Endothelial cell of umbilical vein (primary cell): ENCODE measurements around the gene POLR3A. TPM values are rescaled to one million over a fixed set of nuclear protein-coding genes. Genes with fewer than 3 reads are reported as not detected.
A peak's percentile ranks its signal among the peaks of the same experiment; 100 is the strongest.

ENCODE experiments used
- BruUV-seq: library from RNA; stranded (reverse); fragments of 400-500 nt; replicated peaks from 2 replicates; lab custom pipeline; 2021; lab: Mats Ljungman, UMichigan
- CTCF ChIA-PET: fragments of 300-600, 350-600 bp; sonication (Branson Sonifier 250); formaldehyde crosslinking; loops from one replicate; lab custom pipeline; 2021; ENCODE audit warnings: antibody characterized with exemption, inconsistent platforms; lab: Charles Lee
- POLR2A ChIA-PET: fragments of 300-600, 350-600 bp; sonication (Branson Sonifier 250); formaldehyde crosslinking; loops from one replicate; lab custom pipeline; 2021; ENCODE audit warnings: antibody characterized with exemption, inconsistent platforms; lab: Charles Lee
- DNase-seq: peaks from one replicate; pipeline ENCODE4 v3.0.0-alpha.2; 2011; ENCODE audit warnings: low read depth, low spot score
- FAIRE-seq: peaks from 2 replicates; lab custom pipeline; 2011; peaks lifted over from hg19 to GRCh38; lab: Jason Lieb, UNC
- H2AFZ ChIP-seq: 2 replicates; pipeline ENCODE4 v1.6.0; 2012; ENCODE audit warnings: low read depth, low read length, control low read depth, inconsistent platforms
- H3K27ac ChIP-seq: 2 replicates; pipeline ENCODE4 v1.5.1; 2011; ENCODE audit warnings: low read depth, mild to moderate bottlenecking, control low read depth, low read length, moderate library complexity; ENCODE audit not compliant: insufficient read depth
- H3K27me3 ChIP-seq, 2 experiments: 2 replicates each; pipeline versions ENCODE4 v1.6.0 to v1.6.1; 2011; ENCODE audit warnings: low read length in 2 of 2, mixed read lengths in 1 of 2; ENCODE audit not compliant: control insufficient read depth in 2 of 2, insufficient read depth in 2 of 2
- H3K36me3 ChIP-seq, 2 experiments: 2 replicates in 1 of 2; 3 replicates in 1 of 2; pipeline ENCODE4 v1.5.1; 2011; ENCODE audit warnings: low read length in 2 of 2, mild to moderate bottlenecking in 1 of 2, moderate library complexity in 1 of 2; ENCODE audit not compliant: control insufficient read depth in 2 of 2, insufficient read depth in 2 of 2; ENCODE audit errors: extremely low read depth in 1 of 2
- H3K4me1 ChIP-seq: 3 replicates; pipeline ENCODE4 v1.5.1; 2011; ENCODE audit warnings: mild to moderate bottlenecking, low read length; ENCODE audit not compliant: control insufficient read depth, insufficient read depth; ENCODE audit errors: extremely low read depth
- H3K4me2 ChIP-seq: 2 replicates; pipeline ENCODE4 v1.6.1; 2011; ENCODE audit warnings: low read length, control low read depth, mixed read lengths; ENCODE audit not compliant: insufficient read depth
- H3K4me3 ChIP-seq, 3 experiments: fragments of 200-600 bp in 1 of 3; sonication (generic), shearing (Covaris generic) in 1 of 3; replicated peaks in 1 of 3; 2 replicates each; pipeline ENCODE4 v1.5.1; 2011 to 2016; ENCODE audit warnings: control low read depth in 3 of 3, low read length in 3 of 3, mild to moderate bottlenecking in 2 of 3, inconsistent platforms in 1 of 3, low read depth in 1 of 3, moderate library complexity in 1 of 3; ENCODE audit not compliant: insufficient read depth in 1 of 3
- H3K79me2 ChIP-seq: 2 replicates; pipeline ENCODE4 v1.6.0; 2012; ENCODE audit warnings: low read length, inconsistent platforms; ENCODE audit not compliant: control insufficient read depth, insufficient read depth
- H3K9ac ChIP-seq: replicated peaks from 2 replicates; pipeline ENCODE3; 2011; ENCODE audit warnings: low read length, control low read depth; ENCODE audit not compliant: insufficient read depth; ENCODE audit errors: extremely low read depth
- H3K9me1 ChIP-seq: replicated peaks from 3 replicates; pipeline ENCODE4 v1.6.0; 2011; ENCODE audit warnings: mild to moderate bottlenecking, low read length; ENCODE audit not compliant: control insufficient read depth, insufficient read depth; ENCODE audit errors: extremely low read depth
- H3K9me3 ChIP-seq: replicated peaks from 2 replicates; pipeline ENCODE4 v1.5.1; 2012; ENCODE audit warnings: low read length, inconsistent platforms; ENCODE audit not compliant: control insufficient read depth, insufficient read depth
- H4K20me1 ChIP-seq: replicated peaks from 2 replicates; pipeline ENCODE3; 2011; ENCODE audit warnings: mild to moderate bottlenecking, low read length; ENCODE audit not compliant: control insufficient read depth, insufficient read depth; ENCODE audit errors: extremely low read depth
- CTCF ChIP-seq, 2 donors: IDR thresholded peaks; 1 replicate in 1 of 2; 2 replicates in 1 of 2; pipeline ENCODE4 v1.5.1; 2011; ENCODE audit warnings: low read length in 2 of 2, mild to moderate bottlenecking in 2 of 2, moderate library complexity in 2 of 2, control low read depth in 1 of 2, inconsistent platforms in 1 of 2, low read depth in 1 of 2; ENCODE audit not compliant: insufficient read depth in 1 of 2; ENCODE audit errors: extremely low read depth in 1 of 2
- FOS ChIP-seq: IDR thresholded peaks from 2 replicates; pipeline ENCODE4 v1.6.1; 2011; ENCODE audit warnings: mild to moderate bottlenecking, low read length, moderate library complexity, borderline replicate concordance; ENCODE audit not compliant: insufficient read depth
- GATA2 ChIP-seq: IDR thresholded peaks from 2 replicates; pipeline ENCODE4 v1.7.0; 2011; ENCODE audit warnings: low read depth, mild to moderate bottlenecking, moderate library complexity, mixed read lengths, low read length; ENCODE audit not compliant: insufficient read length, insufficient read depth
- MYC ChIP-seq: IDR thresholded peaks from one replicate; pipeline ENCODE4 v1.6.1; 2011; ENCODE audit warnings: mild to moderate bottlenecking, low read depth, low read length
- POLR2A ChIP-seq: IDR thresholded peaks from 2 replicates; pipeline ENCODE4 v1.6.1; 2012; ENCODE audit warnings: low read depth, mild to moderate bottlenecking, control low read depth, low read length
- dilution Hi-C: fragments of 300-500 bp; cut with MboI; formaldehyde crosslinking; loops from one replicate; pipeline ENCODE4 v1.15.0; 2019; ENCODE audit warnings: low sequenced_read_pairs; ENCODE audit not compliant: extremely low pct_ligation_motif_present
- intact Hi-C: fragments of 100-400 bp; cut with micrococcal nuclease; formaldehyde crosslinking; loops from one replicate; pipeline ENCODE4 v1.10.0; 2022
- polyA plus RNA-seq, 4 experiments: library from polyadenylated mRNA; depleted of rRNA in 3 of 4; stranded (reverse) in 3 of 4; unstranded in 1 of 4; fragments of >200 nt; gene quantifications; 2 replicates each; pipeline versions ENCODE4 v1.2.1 to v1.2.3, GENCODE V29; 2011 to 2012; ENCODE audit warnings: missing spikeins in 1 of 4
- total RNA-seq: library from RNA; stranded (reverse); gene quantifications from 2 replicates; pipeline ENCODE4 v1.2.3, GENCODE V29; 2021
- TF ChIP-seq, protein P1 (sequence below): IDR thresholded peaks from 2 replicates; pipeline ENCODE4 v1.6.1; 2011; ENCODE audit not compliant: insufficient read depth, insufficient read length

The POLR3A gene
- total and polyA plus RNA-seq, 2 donors (not counting 3 experiments of a cell fraction or from before 2014, with no cell fraction given) = 9.5 to 25.3 TPM

DNA sequence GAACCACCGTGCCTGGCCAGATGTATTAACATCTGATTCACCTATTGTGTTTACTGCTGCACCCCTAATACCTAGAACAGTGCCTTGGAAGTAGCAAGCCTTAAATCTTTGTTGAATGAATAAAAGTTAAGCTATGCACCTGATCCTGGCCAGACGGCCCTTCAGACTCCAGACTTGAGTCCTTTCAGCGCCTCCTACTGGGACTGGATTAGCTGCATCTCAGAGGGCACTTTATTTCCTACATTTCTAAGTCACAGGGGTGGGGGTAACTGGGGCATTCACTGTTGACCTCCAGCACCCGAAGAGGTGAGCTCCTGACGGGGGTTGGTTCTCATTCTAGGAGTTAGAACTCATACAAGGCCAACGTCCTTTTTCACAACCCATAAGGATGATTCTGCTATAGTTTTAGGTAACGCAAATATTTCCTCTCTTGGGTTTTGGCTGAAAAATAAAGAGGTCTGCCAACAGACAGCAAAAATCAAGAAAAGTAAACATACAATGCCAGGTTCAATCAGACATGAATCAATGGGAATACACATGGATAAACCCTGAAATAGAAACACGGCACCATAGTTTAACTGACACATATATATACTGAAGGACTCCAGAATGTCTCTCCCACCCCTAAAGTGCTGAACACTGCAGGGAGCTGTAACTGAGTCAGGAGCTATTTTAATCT lies 54.8 kb downstream of the POLR3A start:
- H4K20me1 ChIP-seq = no peaks in the 10 kb centered on the region
- ChIA-PET POLR2A (no interaction called here), CTCF (interaction anchor here (0.6 to 2.9 kb wide), 8 partner anchors 9 to 138 kb away, joined by 3 to 21 read pairs (median 4); no protein-coding TSS in a partner anchor)
- H3K4me2 ChIP-seq = no peak overlapping the region
- H3K9me3 ChIP-seq = no peaks in the 10 kb centered on the region
- no TSS peak for BruUV-seq
- H3K9me1 ChIP-seq = no peaks in the 10 kb centered on the region
- DNase-seq = peak; percentile 18
- H3K79me2 ChIP-seq = no peaks in the 10 kb centered on the region
- peak; percentile 44 for FAIRE-seq
- peaks cover 11 to 19% of the 10 kb centered on the region in 2 experiments for H3K36me3 ChIP-seq
- no peak overlapping the region for H3K4me3 ChIP-seq
- H3K9ac ChIP-seq = no peak overlapping the region
- no peak overlapping the region for H3K27ac ChIP-seq
- no peaks in the 10 kb centered on the region for H3K27me3 ChIP-seq
- no peak overlapping the region for H2AFZ ChIP-seq
- dilution Hi-C loops (no loop called here), intact Hi-C loops (loop anchor here (1.0 kb wide), 1 partner anchor 128 kb away; no protein-coding TSS in a partner anchor)
- TF ChIP-seq POLR2A (no peak), MYC (no peak), FOS (no peak), CTCF (IDR thresholded peaks at IDR 0.05; ENCODE audit: extremely low read depth in 1 of 2, insufficient read depth in 1 of 2, low read depth in 1 of 2, low read length in 2 of 2) (peak; percentile 11 to 33), GATA2 (no peak)
- TF ChIP-seq, protein P1, sequence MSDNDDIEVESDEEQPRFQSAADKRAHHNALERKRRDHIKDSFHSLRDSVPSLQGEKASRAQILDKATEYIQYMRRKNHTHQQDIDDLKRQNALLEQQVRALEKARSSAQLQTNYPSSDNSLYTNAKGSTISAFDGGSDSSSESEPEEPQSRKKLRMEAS = no peak
- peaks cover 7% of the 10 kb centered on the region for H3K4me1 ChIP-seq
